ENCODE data around the gene BCKDHA. TPM values are rescaled to one million over a fixed set of nuclear protein-coding genes. Genes with fewer than 3 reads are reported as not detected.
"Not testable (repeated sequence)": the region's sequence is repeated elsewhere in the genome, so short reads cannot be mapped to it uniquely, and the experiment has no call there.

BCKDHA gene
- total and polyA plus RNA-seq, 5 experiments from 2014 or later: 15.9 to 67.3 (median 51.8) TPM

DNA sequence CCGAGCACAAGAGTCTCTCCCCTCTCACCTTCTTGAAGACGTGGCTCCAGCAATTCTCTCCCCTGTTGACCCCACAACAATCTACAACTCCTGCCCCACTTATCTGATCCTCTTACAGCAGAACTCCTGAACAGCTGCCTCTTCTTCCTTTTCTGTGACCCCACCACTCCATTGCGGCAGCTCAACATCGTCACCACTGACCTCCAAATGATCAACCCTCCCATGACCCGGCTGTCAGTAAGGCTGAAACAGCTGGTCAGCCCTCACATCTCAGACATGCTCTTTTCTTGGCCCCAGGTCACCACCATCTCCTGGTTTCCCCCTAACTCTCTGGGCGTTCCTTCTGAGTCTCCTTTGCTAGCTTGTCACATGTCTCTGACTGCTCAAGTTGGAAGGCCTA, 2.3 kb upstream of the BCKDHA start:
- H3K27ac Mint-ChIP-seq: peak overlapping the region in 9 of 10 donors; percentile 5 to 84 (median 63)
- peaks cover 0 to 2% (median 0%) of the 10 kb centered on the region in 5 donors for H3K27me3 Mint-ChIP-seq
- peak overlapping the region; percentile 68 to 99 (median 98) for H3K4me3 Mint-ChIP-seq

DNA sequence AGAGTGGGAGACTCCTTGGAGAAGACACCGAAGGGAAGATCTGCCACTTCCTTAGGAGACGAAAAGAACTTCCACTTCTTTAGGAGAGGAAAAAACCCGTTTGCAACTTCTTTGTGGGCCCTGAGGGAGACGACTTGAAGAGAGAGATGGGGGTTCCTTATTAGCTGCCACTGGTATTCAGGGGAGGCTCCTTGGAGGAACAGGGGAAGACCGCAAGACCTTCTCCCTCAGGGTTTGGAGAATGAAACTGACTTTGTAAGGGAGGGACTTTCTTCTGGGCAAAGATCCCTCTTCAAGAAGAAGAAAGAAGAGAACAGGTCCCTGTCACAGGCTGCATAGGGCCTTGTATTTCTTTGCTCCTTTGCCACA, 416 bp downstream of the BCKDHA start:
- ATAC-seq (no peak), DNase-seq (no peak)
- H3K36me3 Mint-ChIP-seq: peaks cover 0 to 20% (median 0%) of the 10 kb centered on the region in 3 donors
- no peaks in the 10 kb centered on the region for H3K9me3 Mint-ChIP-seq
- peaks cover 0 to 2% (median 0%) of the 10 kb centered on the region in 5 donors for H3K27me3 Mint-ChIP-seq
- H3K27ac Mint-ChIP-seq: peak overlapping the region; percentile 99 to 100 (median 100)
- peak overlapping the region; percentile 98 to 99 (median 98) for H3K4me3 Mint-ChIP-seq
- POLR2A ChIA-PET: interaction anchor here (0.5 to 2.9 kb wide), 4 partner anchors 34 to 969 kb away, joined by 3 to 17 read pairs (median 6); partner anchors contain the start of gene B9D2
- H3K4me1 Mint-ChIP-seq: peaks cover 28 to 56% (median 51%) of the 10 kb centered on the region in 4 donors

More for the DNA sequence above, 2.3 kb upstream of the BCKDHA start:
- DNase-seq: no peak
- Mint-ChIP-seq H3K4me1 (peaks cover 23 to 47% (median 44%) of the 10 kb centered on the region in 4 donors), H3K9me3 (no peaks in the 10 kb centered on the region), H3K36me3 (peaks cover 0 to 33% (median 7%) of the 10 kb centered on the region in 3 donors)
- no peak for ATAC-seq
- POLR2A ChIA-PET: interaction anchor here (0.6 to 1.0 kb wide), 2 partner anchors 88 to 132 kb away, joined by 3 read pairs; no protein-coding TSS in a partner anchor

- POLR2A ChIA-PET: interaction anchor here (0.5 to 2.9 kb wide), 5 partner anchors 34 to 785 kb away, joined by 3 to 17 read pairs (median 3); partner anchors contain the start of gene B9D2
- Mint-ChIP-seq H3K36me3 (peaks cover 0 to 25% (median 0%) of the 10 kb centered on the region in 3 donors), H3K4me1 (peaks cover 31 to 58% (median 52%) of the 10 kb centered on the region in 4 donors), H3K4me3 (peak overlapping the region; percentile 98 to 99 (median 98)), H3K27ac (peak overlapping the region in 9 of 10 donors; percentile 22 to 100 (median 100)), H3K9me3 (no peaks in the 10 kb centered on the region), H3K27me3 (peaks cover 0 to 2% (median 0%) of the 10 kb centered on the region in 5 donors)
- ATAC-seq (no peak), DNase-seq (no peak)
These were observed 980 bp downstream of the BCKDHA start for GRCh38 chr19:41398598-41398997.

GRCh38 chr19:41399091-41399490, 1.5 kb downstream of the BCKDHA start:
- peak overlapping the region in 9 of 10 donors; percentile 22 to 100 (median 100) for H3K27ac Mint-ChIP-seq
- POLR2A ChIA-PET: interaction anchor here (0.6 to 2.9 kb wide), 5 partner anchors 24 to 194 kb away, joined by 3 to 17 read pairs (median 4); partner anchors contain the start of genes B9D2 and ERICH4
- H3K27me3 Mint-ChIP-seq: peaks cover 0 to 2% (median 0%) of the 10 kb centered on the region in 5 donors
- DNase-seq: no peak
- H3K4me1 Mint-ChIP-seq: peaks cover 32 to 57% (median 51%) of the 10 kb centered on the region in 4 donors
- no peak for ATAC-seq
- H3K9me3 Mint-ChIP-seq: no peaks in the 10 kb centered on the region
- H3K36me3 Mint-ChIP-seq: peaks cover 0 to 22% (median 0%) of the 10 kb centered on the region in 3 donors
- peak overlapping the region; percentile 98 to 99 (median 98) for H3K4me3 Mint-ChIP-seq

DNA sequence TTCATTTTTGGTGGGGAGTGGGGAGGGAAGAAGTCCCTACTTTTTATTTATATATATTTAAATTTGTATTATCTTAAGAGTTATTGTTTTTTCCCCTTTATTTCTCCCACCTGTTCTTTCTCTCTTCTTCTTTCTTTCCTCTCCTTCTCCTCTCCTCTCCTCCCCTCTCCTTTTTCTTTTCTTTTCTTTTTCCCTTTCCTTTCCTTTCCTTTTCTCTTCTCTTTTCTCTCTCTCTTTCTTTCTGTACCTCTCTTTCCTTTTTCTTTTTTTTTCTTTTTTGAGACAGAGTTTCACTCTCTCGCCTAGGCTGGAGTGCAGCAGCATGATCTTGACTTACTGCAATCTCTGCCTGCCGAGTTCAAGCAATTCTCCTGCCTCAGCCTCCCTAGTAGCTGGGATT, 1.9 kb downstream of the BCKDHA start:
- Mint-ChIP-seq H3K27ac (peak overlapping the region in 7 of 10 donors; percentile 27 to 100 (median 57)), H3K9me3 (no peaks in the 10 kb centered on the region), H3K4me1 (peaks cover 32 to 57% (median 51%) of the 10 kb centered on the region in 4 donors), H3K36me3 (peaks cover 0 to 24% (median 0%) of the 10 kb centered on the region in 3 donors), H3K27me3 (peaks cover 0 to 2% (median 0%) of the 10 kb centered on the region in 5 donors), H3K4me3 (peak overlapping the region; percentile 28 to 98 (median 98))
- ATAC-seq: no peak
- POLR2A ChIA-PET: interaction anchor here (0.6 kb wide), 2 partner anchors 24 to 43 kb away, joined by 3 to 4 read pairs; partner anchors contain the start of gene ERICH4
- DNase-seq: no peak

GRCh38 chr19:41401483-41401882, 3.9 kb downstream of the BCKDHA start:
- ATAC-seq: no peak

DNA sequence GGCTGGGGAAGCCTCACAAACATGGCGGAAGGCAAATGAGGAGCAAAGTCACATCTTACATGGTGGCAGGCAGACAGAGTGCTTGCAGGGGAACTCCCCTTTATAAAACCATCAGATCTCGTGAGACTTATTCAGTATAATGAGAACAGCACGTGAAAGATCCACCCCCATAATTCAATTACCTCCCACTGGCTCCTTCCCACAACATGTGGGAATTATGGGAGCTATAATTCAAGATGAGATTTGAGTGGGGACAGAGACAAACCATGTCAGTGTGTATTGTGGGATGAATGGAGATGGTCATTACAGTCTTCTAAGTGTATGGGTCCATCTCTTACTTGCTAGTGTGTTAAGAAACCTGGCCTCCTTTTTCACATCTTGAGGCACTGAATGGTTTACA, 4.4 kb downstream of the BCKDHA start:
- Mint-ChIP-seq H3K27me3 (peaks cover 0 to 2% (median 0%) of the 10 kb centered on the region in 5 donors), H3K4me3 (peak overlapping the region in 1 of 10 donors; percentile 8), H3K36me3 (peaks cover 0 to 23% (median 0%) of the 10 kb centered on the region in 3 donors), H3K27ac (peak overlapping the region in 1 of 10 donors; percentile 67), H3K9me3 (no peaks in the 10 kb centered on the region), H3K4me1 (peaks cover 25 to 45% (median 33%) of the 10 kb centered on the region in 4 donors)
- DNase-seq (no peak), ATAC-seq (no peak)
- POLR2A ChIA-PET: no interaction called here

More at GRCh38 chr19:41401483-41401882, 3.9 kb downstream of the BCKDHA start:
- Mint-ChIP-seq H3K4me3 (peak overlapping the region in 1 of 10 donors; percentile 8), H3K4me1 (peaks cover 25 to 46% (median 36%) of the 10 kb centered on the region in 4 donors), H3K9me3 (no peaks in the 10 kb centered on the region), H3K27ac (no peak overlapping the region), H3K36me3 (peaks cover 0 to 23% (median 0%) of the 10 kb centered on the region in 3 donors), H3K27me3 (peaks cover 0 to 2% (median 0%) of the 10 kb centered on the region in 5 donors)
- POLR2A ChIA-PET: no interaction called here
- DNase-seq: no peak

DNA sequence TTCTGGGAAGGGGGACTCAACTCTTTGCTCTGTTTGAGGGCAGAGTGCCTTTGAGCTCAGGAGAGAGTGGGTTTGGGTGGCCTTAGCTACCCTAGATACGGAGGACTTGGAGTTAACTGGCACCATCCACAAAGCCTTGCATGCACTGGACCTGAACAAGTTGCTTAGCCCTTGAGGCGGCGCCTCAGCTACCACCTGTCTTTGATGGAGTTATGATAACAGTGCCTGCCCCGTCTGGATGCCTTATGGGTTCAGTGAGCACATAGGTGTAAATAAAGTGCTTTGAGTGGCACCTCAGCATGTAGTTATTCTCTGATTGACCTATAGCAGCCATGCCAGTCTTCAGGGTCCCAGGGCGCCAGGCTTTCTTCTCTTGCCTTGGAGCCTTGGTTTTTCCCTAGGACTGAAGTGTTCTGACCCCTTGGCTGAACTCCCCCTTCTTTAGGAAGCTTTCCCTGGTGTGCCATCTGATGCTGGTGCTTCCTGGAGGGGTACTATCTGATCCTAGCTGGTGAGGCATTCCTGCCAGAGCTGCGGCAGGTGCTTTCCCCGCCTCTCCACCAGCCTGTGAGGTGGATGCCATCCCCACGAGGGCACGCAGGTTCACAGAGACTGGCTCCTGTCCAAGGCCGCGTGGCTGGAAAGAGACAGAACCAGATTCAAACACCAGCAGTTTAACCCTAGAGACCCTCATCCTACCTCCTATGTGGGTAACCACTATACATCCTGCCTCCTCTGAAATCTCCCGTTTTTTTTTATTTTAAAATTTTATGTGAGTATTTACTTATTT, 5.8 kb downstream of the BCKDHA start:
- Mint-ChIP-seq H3K27ac (peak overlapping the region in 4 of 10 donors; percentile 33 to 71 (median 44)), H3K4me3 (no peak overlapping the region), H3K27me3 (no peaks in the 10 kb centered on the region), H3K4me1 (peaks cover 16 to 39% (median 24%) of the 10 kb centered on the region in 4 donors), H3K36me3 (peaks cover 0 to 23% (median 0%) of the 10 kb centered on the region in 3 donors), H3K9me3 (no peaks in the 10 kb centered on the region)
- DNase-seq (no peak), ATAC-seq (no peak)
- POLR2A ChIA-PET: no interaction called here

GRCh38 chr19:41405776-41406175, 8.2 kb downstream of the BCKDHA start:
- no peak for DNase-seq
- H3K27ac Mint-ChIP-seq: no peak overlapping the region
- no peak overlapping the region for H3K4me3 Mint-ChIP-seq
- H3K27me3 Mint-ChIP-seq: no peaks in the 10 kb centered on the region
- ATAC-seq: no peak
- peaks cover 0 to 26% (median 0%) of the 10 kb centered on the region in 3 donors for H3K36me3 Mint-ChIP-seq
- H3K4me1 Mint-ChIP-seq: peaks cover 19 to 42% (median 23%) of the 10 kb centered on the region in 4 donors
- H3K9me3 Mint-ChIP-seq: no peaks in the 10 kb centered on the region
- POLR2A ChIA-PET: interaction anchor here (0.5 to 0.6 kb wide), 2 partner anchors 11 to 680 kb away, joined by 3 to 4 read pairs; no protein-coding TSS in a partner anchor

GRCh38 chr19:41407271-41407670, 9.7 kb downstream of the BCKDHA start:
- Mint-ChIP-seq H3K27me3 (no peaks in the 10 kb centered on the region), H3K4me1 (peaks cover 11 to 36% (median 20%) of the 10 kb centered on the region in 4 donors), H3K9me3 (no peaks in the 10 kb centered on the region), H3K4me3 (no peak overlapping the region), H3K36me3 (peaks cover 0 to 21% (median 0%) of the 10 kb centered on the region in 3 donors), H3K27ac (peak overlapping the region in 5 of 10 donors; percentile 19 to 78 (median 41))
- ATAC-seq: no peak
- DNase-seq: no peak
- POLR2A ChIA-PET: interaction anchor here (1.2 kb wide), 1 partner anchor 21 kb away, joined by 3 read pairs; no protein-coding TSS in a partner anchor

- Mint-ChIP-seq H3K4me1 (peaks cover 11 to 32% (median 19%) of the 10 kb centered on the region in 4 donors), H3K4me3 (no peak overlapping the region), H3K27ac (peak overlapping the region in 1 of 10 donors; percentile 27), H3K36me3 (peaks cover 0 to 23% (median 0%) of the 10 kb centered on the region in 3 donors), H3K9me3 (no peaks in the 10 kb centered on the region), H3K27me3 (no peaks in the 10 kb centered on the region)
- POLR2A ChIA-PET: interaction anchor here (1.1 to 1.2 kb wide), 2 partner anchors 9 to 20 kb away, joined by 3 to 4 read pairs; no protein-coding TSS in a partner anchor
- no peak for ATAC-seq
- no peak for DNase-seq
These were observed 10.6 kb downstream of the BCKDHA start for GRCh38 chr19:41408256-41408655.

GRCh38 chr19:41408846-41409245, 11.2 kb downstream of the BCKDHA start:
- H3K27ac Mint-ChIP-seq: peak overlapping the region in 3 of 10 donors; percentile 39 to 89 (median 45)
- POLR2A ChIA-PET: interaction anchor here (1.1 to 1.2 kb wide), 2 partner anchors 9 to 19 kb away, joined by 3 to 4 read pairs; no protein-coding TSS in a partner anchor
- H3K9me3 Mint-ChIP-seq, DNase-seq, H3K27me3 Mint-ChIP-seq, H3K4me3 Mint-ChIP-seq, ATAC-seq: not testable (repeated sequence)
- H3K4me1 Mint-ChIP-seq: peaks cover 11 to 30% (median 18%) of the 10 kb centered on the region in 4 donors
- peaks cover 0 to 25% (median 0%) of the 10 kb centered on the region in 3 donors for H3K36me3 Mint-ChIP-seq

Measured in naive thymus-derived CD8-positive, alpha-beta T cell (primary cell).